Iris pigment epithelial cell (primary cell): Measurements from ENCODE around the gene E2F6.

ENCODE experiments used
- DNase-seq: peaks from one replicate; pipeline ENCODE4 v3.0.0-alpha.2; 2011; ENCODE audit warnings: low read depth

Gene E2F6

GRCh38 chr2:11456251-11456650 is 9.7 kb downstream of the E2F6 start:
- DNase-seq, result no peak

GRCh38 chr2:11454824-11455223 is 11.1 kb downstream of the E2F6 start:
- no peak for DNase-seq

- no peak for DNase-seq
Observed at GRCh38 chr2:11450791-11451190, 15.2 kb downstream of the E2F6 start.

DNA sequence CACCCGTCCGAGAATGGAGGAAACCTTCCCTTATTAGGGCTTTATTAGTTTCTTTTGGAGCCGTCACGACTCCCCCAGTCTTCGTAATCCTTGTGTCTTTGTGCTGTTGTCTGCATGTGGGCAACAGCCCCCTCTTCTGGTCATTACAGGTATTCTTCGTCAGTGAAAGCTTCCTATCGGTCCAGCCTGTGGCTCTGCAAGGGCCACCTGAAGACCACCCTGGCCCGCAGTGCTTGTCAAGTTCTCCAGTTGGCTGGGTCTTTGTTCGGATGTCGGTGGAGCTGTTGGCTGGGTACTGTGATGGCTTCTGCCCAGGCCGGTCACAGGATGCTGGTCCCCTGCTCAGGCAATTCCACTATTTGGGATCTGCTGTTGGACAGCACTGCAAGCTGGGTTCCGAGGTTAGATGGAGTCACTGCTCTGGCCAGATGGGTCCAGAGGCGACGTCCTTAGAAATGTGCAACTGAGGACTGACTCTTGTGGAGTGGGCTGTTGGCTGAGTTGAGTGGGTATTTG is 19.2 kb downstream of the E2F6 start:
- DNase-seq, result peak; percentile 67

DNA sequence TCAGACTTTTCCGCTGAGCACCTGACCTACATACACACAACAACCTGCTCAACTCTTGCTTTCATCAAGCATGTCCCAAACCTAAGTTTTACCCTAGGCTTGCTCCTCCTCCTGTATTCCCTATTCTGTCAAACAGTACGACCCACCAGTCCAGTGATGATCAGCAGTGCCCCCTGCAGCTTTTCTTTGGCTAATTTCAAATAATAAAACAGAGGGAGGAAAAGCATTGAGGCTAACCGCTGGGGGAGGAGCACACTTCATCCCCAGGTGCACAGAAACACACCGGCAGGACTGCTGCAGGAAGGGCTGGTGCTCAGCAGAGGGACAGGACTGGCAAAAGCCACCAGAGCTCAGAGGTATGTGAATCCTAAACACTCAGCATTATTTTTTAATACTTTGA is 21.2 kb downstream of the E2F6 start:
- DNase-seq, result no peak

DNA sequence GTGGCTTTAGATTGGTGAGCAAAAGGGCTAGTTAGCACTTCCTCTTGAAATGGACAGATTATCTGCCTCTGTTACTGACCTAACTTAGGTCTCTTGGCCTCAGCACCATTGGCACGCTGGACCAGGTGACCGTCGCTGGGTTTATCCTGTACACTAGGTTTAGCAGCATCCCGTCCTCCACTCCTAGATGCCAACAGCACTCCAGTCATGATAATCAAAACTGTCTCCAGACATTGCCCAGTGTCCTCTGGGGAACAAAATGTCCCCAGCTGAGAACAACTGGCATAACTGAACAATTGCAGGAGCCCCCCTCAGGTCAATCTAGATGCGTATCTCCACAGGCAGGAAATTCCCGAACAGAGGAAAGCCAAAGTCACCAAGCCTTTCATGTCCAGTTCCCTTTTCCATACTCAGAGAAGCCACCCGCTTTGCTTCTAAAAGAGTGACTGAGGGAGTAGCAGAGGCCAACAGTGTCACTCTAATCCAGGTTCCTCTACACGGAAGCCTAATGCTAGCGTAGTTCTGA is 27.3 kb downstream of the E2F6 start:
- no peak for DNase-seq

DNA sequence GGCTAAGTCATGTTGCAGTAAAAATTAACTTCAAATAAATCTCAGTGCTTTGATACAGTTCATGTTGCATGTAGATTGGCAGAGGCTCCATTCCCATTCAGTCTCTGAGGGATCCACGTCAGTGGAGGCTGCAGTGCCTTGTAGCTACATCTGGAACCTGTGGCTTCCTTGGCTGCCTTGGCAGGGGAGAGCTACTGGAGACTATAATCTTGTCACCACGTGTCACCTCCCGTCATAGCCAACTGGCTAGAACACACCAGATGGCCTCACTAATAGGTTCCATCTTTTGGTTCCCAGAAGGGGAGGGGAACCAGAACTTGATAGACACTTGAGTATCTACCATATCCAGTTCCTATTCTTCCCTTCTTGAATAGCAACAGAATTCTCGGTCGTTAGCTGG is 28.4 kb downstream of the E2F6 start:
- no peak for DNase-seq

DNA sequence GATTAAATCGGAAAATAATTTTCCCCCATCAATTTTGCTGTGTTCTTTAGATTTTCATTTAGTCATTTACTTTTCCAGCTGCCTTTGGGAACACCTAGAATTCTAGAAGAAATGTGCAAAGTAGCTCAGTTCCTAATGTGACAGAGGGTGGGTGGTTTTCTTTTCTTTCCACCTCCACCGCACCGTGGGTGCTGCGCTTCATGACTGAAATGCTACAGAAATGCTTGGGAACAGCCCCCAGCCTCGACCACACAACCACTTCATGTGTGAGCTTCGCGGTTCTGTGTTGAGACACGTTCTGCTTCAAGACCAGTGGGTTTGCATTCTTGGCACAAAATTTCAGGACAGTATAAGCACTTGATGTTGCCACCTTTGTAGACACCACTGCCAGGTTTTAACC is 30.9 kb downstream of the E2F6 start:
- no peak for DNase-seq

GRCh38 chr2:11434443-11434842 is 31.5 kb downstream of the E2F6 start:
- no peak for DNase-seq

GRCh38 chr2:11433822-11434221 is 32.1 kb downstream of the E2F6 start:
- DNase-seq, result no peak

DNA sequence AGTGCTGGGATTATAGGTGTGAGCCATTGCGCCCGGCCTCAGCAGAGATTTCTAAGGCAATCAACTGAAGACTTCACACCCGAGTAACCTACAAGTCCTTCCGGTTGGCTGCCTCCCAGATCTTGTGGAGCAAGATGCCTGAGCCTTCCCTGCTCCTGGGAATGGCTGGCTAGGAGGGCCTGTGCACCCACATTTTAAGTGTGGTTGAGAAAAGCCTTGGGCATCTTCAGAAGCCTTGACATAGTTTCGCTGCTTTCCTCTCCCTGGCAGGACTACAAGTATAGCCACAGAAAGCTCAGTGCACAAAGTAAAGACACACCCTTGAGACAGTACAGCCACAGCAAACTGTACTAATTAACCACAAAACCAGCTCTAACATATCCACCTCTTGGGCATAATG is 35.2 kb downstream of the E2F6 start:
- no peak for DNase-seq

GRCh38 chr2:11427224-11427623 is 38.7 kb downstream of the E2F6 start:
- DNase-seq, result no peak

DNA sequence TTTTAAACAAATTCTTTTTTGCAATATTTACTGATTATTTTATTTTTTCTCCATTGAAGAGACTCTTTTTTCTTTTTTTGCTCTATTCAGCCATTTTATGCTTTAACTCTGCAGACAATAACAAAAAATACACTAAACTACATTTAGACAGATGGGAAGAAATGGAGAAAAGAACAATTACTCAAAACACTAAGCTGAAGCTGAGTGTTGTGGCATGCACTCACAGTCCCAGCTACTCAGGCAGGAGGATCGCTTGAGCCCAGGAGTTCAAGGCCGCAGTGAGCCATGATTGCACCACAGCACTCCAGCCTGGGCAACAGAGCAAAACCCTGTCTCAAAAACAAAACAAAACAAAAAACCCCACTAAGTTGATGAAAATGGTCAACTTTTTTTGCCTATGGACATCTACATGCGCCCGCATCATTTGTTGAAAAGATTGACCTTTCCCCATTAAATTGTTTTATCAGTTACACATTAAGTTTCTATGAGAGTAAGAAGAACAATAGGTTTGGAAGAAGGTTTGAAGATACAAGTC is 43.0 kb downstream of the E2F6 start:
- no peak for DNase-seq

GRCh38 chr2:11422491-11422865 is 43.5 kb downstream of the E2F6 start:
- DNase-seq, result no peak

- no peak for DNase-seq
Observed at GRCh38 chr2:11421863-11422490, 44.0 kb downstream of the E2F6 start.

GRCh38 chr2:11420671-11421070 is 45.3 kb downstream of the E2F6 start:
- no peak for DNase-seq

- no peak for DNase-seq
Observed at GRCh38 chr2:11420190-11420589, 45.8 kb downstream of the E2F6 start.

DNA sequence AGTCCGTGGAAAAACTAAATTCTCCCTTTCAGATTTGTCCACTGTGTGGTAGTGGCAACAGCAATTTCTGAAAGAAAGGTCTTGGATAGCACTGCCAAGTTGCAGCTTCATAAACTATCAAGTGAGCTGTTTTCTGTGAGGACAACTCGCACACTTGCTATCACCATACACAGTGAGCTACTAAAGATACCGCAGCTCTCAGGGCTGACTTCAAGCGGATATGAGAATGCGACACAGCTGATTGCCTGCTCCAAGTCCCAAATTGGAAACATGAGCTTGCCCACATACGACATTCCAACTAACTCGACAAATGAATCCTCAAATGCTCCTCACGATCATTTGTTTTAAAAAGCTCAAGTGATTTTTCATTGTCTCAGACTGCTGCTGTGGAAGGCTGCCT is 46.2 kb downstream of the E2F6 start:
- no peak for DNase-seq

DNA sequence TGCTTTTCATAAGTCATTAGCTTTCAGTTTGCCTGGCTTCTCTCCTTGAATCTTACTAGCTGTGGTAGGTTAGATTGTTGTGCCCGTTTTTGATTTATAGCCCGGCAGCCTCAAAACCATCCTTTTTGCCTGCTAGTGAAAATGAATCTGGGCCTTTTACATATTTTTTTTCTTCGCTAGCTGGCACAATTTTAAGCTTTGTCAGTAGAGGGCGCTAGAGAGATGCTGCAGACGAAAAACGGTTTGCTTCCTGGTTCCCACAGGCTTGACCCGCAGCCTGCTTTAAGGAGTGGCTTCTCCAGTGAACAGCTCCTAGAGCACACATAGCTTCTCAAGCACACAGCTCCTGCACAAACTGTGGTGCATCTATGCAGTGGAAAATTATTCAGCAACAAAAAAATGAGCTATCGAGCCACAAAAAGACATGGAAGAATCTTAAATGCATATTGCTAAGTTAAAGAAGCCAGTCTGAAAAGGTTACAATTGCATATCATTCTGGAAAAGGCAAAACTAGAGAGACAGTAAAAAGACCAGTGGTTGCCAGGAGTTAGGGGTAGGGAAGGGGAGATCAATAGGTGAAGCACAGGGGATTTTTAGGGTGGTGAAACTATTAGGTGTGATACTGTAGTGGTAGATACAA is 47.9 kb downstream of the E2F6 start:
- DNase-seq, result no peak

GRCh38 chr2:11416931-11417330 is 49.0 kb downstream of the E2F6 start:
- DNase-seq, result no peak

DNA sequence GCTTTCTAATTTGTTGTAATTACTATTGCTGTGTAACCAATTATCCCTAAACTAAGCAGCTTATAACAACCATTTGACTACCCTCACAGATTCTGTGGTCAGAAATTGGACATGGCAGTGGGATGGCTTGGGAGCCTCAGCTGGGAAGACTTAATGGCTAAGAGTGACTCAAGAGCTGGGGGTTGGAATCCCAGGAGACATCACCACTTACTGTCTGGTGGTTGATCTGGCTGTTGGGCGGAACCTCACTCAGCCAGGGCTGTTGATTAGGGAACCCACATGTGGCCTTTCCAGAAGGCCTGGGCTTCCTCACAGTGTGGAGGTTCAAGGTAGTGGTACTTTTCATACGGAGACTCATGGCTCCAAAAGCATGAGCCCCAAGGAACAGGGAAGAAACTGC is 49.8 kb downstream of the E2F6 start:
- no peak for DNase-seq

DNA sequence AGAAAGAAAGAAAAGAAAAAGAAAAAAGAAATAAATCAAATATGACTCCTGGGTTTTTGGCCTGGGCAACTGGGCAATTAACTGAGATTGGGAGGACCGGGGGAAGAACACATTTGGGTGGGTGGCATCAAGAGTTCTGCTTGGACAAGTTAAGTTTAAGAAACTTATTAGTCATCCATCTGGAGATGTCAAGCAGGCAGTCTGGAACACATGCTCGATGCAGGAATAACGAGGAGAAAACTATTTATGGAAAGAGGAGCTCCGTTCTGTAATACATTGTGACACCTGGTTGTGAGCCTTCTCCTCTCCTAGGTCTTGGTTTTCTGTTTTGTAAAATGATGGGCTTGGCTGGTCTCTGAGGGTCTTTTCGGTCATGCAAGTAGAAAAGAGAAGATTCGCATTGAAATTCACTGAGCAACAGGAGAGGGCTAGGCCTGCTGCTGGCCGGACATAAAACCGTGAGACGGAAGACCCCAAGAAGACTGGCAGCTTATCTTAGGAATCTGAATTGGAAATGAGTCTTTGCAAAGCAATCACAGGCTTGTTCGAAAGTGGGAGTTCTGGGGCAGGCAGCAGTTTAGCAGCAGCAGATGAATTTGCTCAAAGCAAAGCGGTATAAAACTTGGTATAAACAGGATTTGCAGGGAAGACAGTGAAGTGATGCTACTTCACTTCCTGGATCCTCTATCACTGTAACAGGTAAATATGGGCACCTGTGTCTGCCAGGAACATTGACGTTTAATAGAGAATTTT is 51.4 kb downstream of the E2F6 start:
- no peak for DNase-seq

GRCh38 chr2:11412449-11412810 is 53.5 kb downstream of the E2F6 start:
- no peak for DNase-seq
